Stimulated activated CD4-positive, alpha-beta T cell treated with anti-CD3 and anti-CD28 coated beads, Interleukin-15, amount 100 ng/mL, for 24 hours (primary cell): Measurements from ENCODE around the gene PIP4K2A.

Experiments used
- DNase-seq: peaks from one replicate; pipeline ENCODE4 v3.0.0-alpha.2; 2020

Gene PIP4K2A

GRCh38 chr10:22617516-22617915 lies 96.9 kb downstream of the PIP4K2A start:
- no peak for DNase-seq

GRCh38 chr10:22617051-22617450 lies 97.3 kb downstream of the PIP4K2A start:
- no peak for DNase-seq

- DNase-seq, result peak; percentile 27
Observed at GRCh38 chr10:22615819-22616499, 98.4 kb downstream of the PIP4K2A start.

- no peak for DNase-seq
Observed at GRCh38 chr10:22615101-22615500, 99.3 kb downstream of the PIP4K2A start.

- no peak for DNase-seq
Observed at GRCh38 chr10:22613011-22613410, 101.4 kb downstream of the PIP4K2A start.

- peak; percentile 27 for DNase-seq
Observed at GRCh38 chr10:22612318-22612717, 102.1 kb downstream of the PIP4K2A start.

GRCh38 chr10:22611425-22612115 lies 102.8 kb downstream of the PIP4K2A start:
- peak; percentile 64 for DNase-seq

- DNase-seq, result no peak
Observed at GRCh38 chr10:22610610-22611009, 103.8 kb downstream of the PIP4K2A start.

GRCh38 chr10:22609719-22610465 lies 104.5 kb downstream of the PIP4K2A start:
- no peak for DNase-seq

- DNase-seq, result no peak
Observed at GRCh38 chr10:22609251-22609650, 105.1 kb downstream of the PIP4K2A start.

GRCh38 chr10:22607261-22607660 lies 107.1 kb downstream of the PIP4K2A start:
- DNase-seq, result no peak

GRCh38 chr10:22606164-22606614 lies 108.2 kb downstream of the PIP4K2A start:
- peak; percentile 34 for DNase-seq

- no peak for DNase-seq
Observed at GRCh38 chr10:22605168-22605567, 109.2 kb downstream of the PIP4K2A start.

- DNase-seq, result no peak
Observed at GRCh38 chr10:22604344-22605126, 109.8 kb downstream of the PIP4K2A start.

- no peak for DNase-seq
Observed at GRCh38 chr10:22603581-22603980, 110.8 kb downstream of the PIP4K2A start.

- no peak for DNase-seq
Observed at GRCh38 chr10:22601618-22602017, 112.8 kb downstream of the PIP4K2A start.

GRCh38 chr10:22599636-22600228 lies 114.6 kb downstream of the PIP4K2A start:
- DNase-seq, result no peak

GRCh38 chr10:22599048-22599561 lies 115.3 kb downstream of the PIP4K2A start:
- DNase-seq, result no peak

- no peak for DNase-seq
Observed at GRCh38 chr10:22598478-22598877, 115.9 kb downstream of the PIP4K2A start.

- DNase-seq, result no peak
Observed at GRCh38 chr10:22597138-22597537, 117.2 kb downstream of the PIP4K2A start.

- DNase-seq, result no peak
Observed at GRCh38 chr10:22593636-22594198, 120.7 kb downstream of the PIP4K2A start.

GRCh38 chr10:22593026-22593425 lies 121.4 kb downstream of the PIP4K2A start:
- DNase-seq, result no peak
